Naive B cell (primary cell): ENCODE measurements around the gene REP15. TPM values are rescaled to one million over a fixed set of nuclear protein-coding genes. Genes with fewer than 3 reads are reported as not detected.

Experiments used
- polyA plus RNA-seq, 6 donors: library from polyadenylated mRNA; unstranded; fragments of 300-500 nt; fragmentation: Illumina TruSeq; gene quantifications; one replicate each; pipeline ENCODE4 v1.2.3, GENCODE V29; 2021; ENCODE audit warnings: low read depth in 6 of 6

The REP15 gene
- polyA plus RNA-seq, 6 donors from 2014 or later = 0.42 to 2.3 (median 0.47) TPM; not detected in 3

Other genes starting within 250 kb of the REP15 start
- gene SMCO2, start 249.7 kb upstream of the REP15 start, polyA plus RNA-seq = not detected
- 10 to 100 TPM in 4 of 6 donors, 1 to 10 TPM in 2; 8.2 to 19.0 (median 14.4) TPM for gene PPFIBP1, start 172.2 kb upstream of the REP15 start, polyA plus RNA-seq
- gene MRPS35, start 14.4 kb downstream of the REP15 start, polyA plus RNA-seq = 10 to 100 TPM; 64.8 to 83.5 (median 72.0) TPM
- 10 to 100 TPM in 1 of 6 donors, 1 to 10 TPM in 5; 4.5 to 10.1 (median 7.6) TPM for gene KLHL42, start 83.8 kb downstream of the REP15 start, polyA plus RNA-seq
- not detected for gene MANSC4, start 83.8 kb downstream of the REP15 start, polyA plus RNA-seq